A172 (cell line): Measurements from ENCODE around the gene EPS15. TPM values are rescaled to one million over a fixed set of nuclear protein-coding genes. Genes with fewer than 3 reads are reported as not detected.

Experiments used
- DNase-seq: peaks from one replicate; pipeline ENCODE4 v3.0.0-alpha.2; 2015; ENCODE audit warnings: low spot score
- total RNA-seq: library from RNA; depleted of rRNA; stranded (reverse); fragments of >200 nt; shearing (Covaris generic); gene quantifications from 2 replicates; pipeline ENCODE4 v1.2.3, GENCODE V29; 2014

Gene EPS15
- total RNA-seq, 1 experiment from 2014 or later, result 28.2 TPM

- no peak for DNase-seq
These were observed 140.2 kb downstream of the EPS15 start for GRCh38 chr1:51378871-51379270.

DNA sequence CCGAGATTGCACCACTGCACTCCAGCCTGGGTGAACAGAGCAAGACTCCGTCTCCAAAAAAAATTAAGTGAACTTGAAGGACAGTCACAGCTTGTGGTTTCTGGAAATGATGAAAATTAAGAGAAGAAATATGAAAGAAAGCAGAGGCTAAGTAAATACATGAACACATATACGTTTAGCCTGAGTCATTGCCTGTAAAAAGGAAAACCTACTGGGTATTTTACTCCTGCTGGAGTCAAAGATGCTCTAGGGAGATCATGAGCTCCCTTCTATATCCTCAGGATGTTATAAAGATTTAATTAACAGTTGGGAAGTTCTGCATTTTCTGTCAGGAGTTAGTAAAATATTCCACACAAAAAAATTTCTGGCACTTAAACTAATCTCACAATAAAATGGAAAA is 145.2 kb downstream of the EPS15 start:
- DNase-seq, result no peak

- DNase-seq, result no peak
These were observed 146.5 kb downstream of the EPS15 start for GRCh38 chr1:51372561-51372960.

- no peak for DNase-seq
These were observed 149.9 kb downstream of the EPS15 start for GRCh38 chr1:51369171-51369570.

- no peak for DNase-seq
These were observed 153.3 kb downstream of the EPS15 start for GRCh38 chr1:51365774-51366173.

DNA sequence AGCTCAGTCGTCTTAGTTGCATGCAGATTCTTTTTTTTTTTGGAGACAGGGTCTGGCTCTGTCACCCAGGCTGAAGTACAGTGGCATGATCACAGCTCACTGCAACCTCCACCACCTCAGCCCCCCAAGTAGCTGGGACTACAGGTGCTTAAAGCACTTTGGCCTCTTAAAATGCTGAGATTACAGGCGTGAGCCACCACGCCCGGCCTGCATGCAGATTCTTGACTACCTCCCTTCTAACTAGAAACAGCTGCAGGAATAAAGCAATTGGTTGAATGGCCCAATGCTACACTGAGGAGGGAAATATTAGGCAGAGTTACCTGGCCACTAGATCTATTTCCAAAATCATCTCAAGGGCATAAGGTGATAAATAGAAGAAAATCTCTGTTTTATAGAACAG is 159.2 kb downstream of the EPS15 start:
- no peak for DNase-seq

GRCh38 chr1:51355382-51355781 is 163.7 kb downstream of the EPS15 start:
- no peak for DNase-seq

- no peak for DNase-seq
These were observed 164.7 kb downstream of the EPS15 start for GRCh38 chr1:51354416-51354815.

DNA sequence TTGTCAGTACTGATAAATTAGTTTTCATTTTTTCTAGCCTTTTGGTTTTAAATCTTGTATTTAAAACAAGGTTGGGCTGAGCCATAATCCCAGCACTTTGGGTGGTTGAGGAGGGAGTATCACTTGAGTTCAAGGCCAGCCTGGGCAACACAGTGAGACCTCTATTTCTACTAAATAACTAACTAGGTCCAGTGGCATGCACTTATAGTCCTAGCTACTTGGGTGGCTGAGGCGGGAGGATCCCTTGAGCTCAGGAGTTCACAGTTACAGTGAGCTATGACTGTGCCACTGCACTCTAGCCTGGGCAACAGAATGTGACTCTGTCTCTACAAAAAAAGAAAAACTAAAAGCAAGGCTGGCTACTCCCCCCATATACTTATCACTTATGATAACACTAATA is 167.2 kb downstream of the EPS15 start:
- DNase-seq, result no peak

GRCh38 chr1:51349862-51350261 is 169.2 kb downstream of the EPS15 start:
- DNase-seq, result no peak

DNA sequence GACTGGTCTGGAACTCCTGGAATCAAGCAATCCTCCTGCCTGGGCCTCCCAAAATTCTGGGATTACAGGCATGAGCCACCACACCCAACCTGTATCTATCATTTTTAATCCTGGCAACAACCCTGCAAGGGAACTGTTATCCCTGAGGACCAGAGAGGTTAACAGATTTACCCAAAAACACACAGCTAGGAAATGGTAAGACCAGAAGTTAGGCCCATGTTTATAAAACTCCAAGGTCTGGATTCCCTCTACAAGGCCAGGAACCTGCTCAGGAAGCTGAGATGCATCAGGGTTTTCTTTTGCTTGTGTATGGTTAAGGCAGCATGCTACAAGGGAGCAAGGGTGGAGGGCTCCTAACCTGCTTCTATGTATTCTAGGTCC is 170.9 kb downstream of the EPS15 start:
- DNase-seq, result no peak

DNA sequence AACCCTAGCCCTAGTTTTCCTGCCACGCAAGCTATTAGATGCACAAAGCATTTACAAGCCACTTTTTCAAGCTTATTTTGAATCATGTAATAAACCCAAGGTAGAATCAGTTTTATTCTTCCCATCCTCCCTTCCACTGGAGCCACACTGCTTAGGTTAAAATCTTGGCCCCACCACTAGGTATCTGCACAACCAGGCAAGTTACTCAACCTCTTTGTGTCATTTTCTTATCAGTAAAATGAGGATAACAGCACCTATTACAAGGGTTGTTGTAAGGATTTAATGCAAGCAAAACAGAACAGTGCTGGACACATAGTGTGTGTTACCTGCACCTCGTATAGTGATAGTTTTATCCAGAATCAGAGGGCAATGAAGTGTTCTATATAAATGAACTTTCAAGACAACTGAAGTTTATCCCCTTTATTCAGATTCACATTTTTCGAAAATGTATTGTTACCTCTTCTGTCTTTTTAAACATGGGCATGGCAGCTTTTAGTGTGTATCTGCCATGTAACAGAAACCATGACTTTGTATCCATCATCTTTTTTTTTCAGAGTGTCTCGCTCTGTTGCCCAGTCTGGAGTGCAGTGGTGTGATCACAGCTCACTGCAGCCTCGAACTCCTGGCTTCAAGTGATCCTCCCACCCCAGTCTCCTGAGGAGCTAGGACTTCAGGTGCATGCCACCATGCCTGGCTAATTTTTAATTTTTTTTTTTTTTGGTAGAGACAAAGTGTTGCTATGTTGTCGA is 171.5 kb downstream of the EPS15 start:
- no peak for DNase-seq

- DNase-seq, result no peak
These were observed 172.8 kb downstream of the EPS15 start for GRCh38 chr1:51346086-51346942.

GRCh38 chr1:51345300-51345687 is 173.8 kb downstream of the EPS15 start:
- DNase-seq, result no peak

DNA sequence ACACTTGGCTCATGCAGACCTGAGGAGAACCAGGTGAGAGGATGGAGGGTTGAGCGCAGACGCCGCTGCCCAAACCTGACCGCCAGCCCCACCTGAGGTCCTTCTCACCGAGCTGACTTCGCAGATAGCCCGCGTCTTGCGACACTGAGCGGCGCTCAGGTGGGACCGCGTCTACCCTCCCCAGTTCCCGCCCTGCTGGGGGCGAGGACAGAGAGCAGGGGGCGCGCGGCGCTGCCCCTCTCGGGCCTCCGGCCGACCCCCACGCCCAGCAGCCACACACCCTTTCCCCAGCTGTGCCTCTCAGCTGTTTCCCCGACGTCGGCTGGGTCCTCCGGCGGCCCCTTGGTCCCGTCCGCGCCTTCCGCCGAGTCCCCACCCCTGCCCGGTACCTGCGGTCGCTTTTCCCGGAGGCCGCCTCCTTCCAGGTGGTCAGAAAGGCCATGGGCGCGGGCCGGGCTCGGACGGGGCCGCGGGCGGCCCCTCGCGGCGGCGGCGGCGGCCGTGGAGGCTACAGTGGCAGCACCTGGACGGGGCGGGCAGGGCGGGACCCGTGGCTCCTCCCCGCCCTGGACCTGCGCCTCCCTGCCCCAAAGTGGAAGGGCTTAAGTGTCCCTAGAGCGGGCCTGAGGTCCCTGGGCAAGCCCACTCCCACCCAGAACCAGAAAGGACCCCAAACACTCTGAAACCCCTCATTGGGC is 174.3 kb downstream of the EPS15 start:
- DNase-seq, result no peak

GRCh38 chr1:51344276-51344601 is 174.8 kb downstream of the EPS15 start:
- DNase-seq, result no peak

- no peak for DNase-seq
These were observed 175.4 kb downstream of the EPS15 start for GRCh38 chr1:51343624-51344023.

GRCh38 chr1:51342591-51343206 is 176.4 kb downstream of the EPS15 start:
- DNase-seq, result no peak

GRCh38 chr1:51341876-51342496 is 177.1 kb downstream of the EPS15 start:
- DNase-seq, result no peak

- DNase-seq, result no peak
These were observed 178.7 kb downstream of the EPS15 start for GRCh38 chr1:51340380-51340779.

DNA sequence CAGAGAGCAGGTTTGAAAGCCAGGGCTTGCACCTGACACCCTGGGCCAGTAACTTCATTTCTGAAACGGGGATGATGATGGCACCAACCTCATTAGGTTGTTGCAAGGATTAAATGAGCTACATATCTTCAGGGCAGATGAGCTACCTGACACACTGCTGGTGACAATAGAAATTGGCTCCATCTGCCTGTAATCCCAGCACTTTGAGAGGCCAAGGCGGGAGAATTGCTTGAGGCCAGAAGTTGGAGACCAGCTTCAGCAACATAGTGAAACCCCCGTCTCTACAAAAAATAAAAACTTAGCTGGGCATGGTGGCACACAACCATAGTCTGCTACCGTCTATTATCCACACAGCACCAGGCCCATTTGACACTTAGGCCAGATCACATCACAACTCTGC is 182.4 kb downstream of the EPS15 start:
- no peak for DNase-seq

DNA sequence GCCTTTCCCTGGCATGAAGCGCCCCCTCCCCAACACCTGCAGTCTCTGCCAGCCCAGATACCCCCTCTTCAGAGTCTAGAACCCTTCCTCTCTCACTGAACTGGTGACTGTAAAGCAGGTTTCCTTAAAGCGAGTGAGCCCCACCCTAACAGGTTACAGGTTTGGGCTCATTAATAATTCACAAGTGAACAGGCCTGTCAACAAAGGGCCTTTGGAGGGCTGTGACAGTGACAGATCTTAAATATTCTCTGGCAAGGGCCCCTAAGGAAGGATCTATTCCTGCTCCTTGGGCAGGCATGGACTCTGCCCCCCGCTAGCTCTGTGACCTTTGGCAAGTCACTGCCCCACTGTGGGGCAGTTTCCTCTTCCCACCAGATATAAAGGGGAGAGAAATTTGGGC is 183.1 kb downstream of the EPS15 start:
- no peak for DNase-seq
